SW480 (cell line): ENCODE measurements around the gene FOXP1.
"Not testable (repeated sequence)": the region's sequence is repeated elsewhere in the genome, so short reads cannot be mapped to it uniquely, and the experiment has no call there.

Experiments used
- DNase-seq: peaks from one replicate; pipeline ENCODE4 v3.0.0-alpha.2; 2016; ENCODE audit warnings: low spot score

The FOXP1 gene

DNA sequence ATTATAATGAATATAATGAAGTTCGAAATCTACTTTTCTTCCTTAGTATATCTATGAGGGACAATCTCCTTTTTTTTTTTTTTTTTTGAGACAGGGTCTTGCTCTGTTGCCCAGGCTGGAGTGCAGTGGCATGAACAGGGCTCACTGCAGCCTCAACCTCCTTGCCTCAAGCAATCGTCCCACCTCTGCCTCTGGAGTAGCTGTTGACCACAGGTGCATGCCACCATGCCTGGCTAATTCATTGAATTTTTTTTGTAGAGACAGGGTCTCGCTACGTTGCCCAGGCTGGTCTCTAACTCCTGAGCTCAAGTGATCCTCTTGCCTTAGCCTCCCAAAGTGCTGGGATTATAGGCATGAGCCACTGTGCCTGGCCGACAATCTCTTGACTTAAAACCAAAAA is 607.5 kb downstream of the FOXP1 start:
- not testable (repeated sequence) for DNase-seq

- DNase-seq = no peak
These were observed 608.8 kb downstream of the FOXP1 start for GRCh38 chr3:70974747-70975146.

GRCh38 chr3:70973558-70973957 is 610.0 kb downstream of the FOXP1 start:
- no peak for DNase-seq

GRCh38 chr3:70972855-70973254 is 610.7 kb downstream of the FOXP1 start:
- DNase-seq = no peak

- no peak for DNase-seq
These were observed 612.6 kb downstream of the FOXP1 start for GRCh38 chr3:70970952-70971351.

DNA sequence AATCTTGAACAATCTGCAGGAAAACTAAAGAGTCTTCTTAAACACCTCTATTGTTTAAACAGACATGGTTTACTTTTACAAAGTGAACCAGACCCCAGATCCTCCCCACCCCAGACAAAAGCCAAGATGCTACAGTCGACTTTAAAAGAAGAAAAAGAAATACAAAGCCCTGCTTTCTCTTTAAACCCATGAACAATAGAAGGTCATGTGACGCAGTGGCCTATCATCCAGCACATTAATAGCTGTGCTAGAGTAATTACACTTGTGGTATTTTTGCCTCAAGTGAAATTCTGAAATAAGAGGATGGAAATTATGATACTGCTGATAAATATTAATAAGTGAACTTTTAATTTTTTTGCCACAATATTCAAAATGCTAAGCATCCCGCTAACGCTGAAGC is 613.4 kb downstream of the FOXP1 start:
- no peak for DNase-seq

DNA sequence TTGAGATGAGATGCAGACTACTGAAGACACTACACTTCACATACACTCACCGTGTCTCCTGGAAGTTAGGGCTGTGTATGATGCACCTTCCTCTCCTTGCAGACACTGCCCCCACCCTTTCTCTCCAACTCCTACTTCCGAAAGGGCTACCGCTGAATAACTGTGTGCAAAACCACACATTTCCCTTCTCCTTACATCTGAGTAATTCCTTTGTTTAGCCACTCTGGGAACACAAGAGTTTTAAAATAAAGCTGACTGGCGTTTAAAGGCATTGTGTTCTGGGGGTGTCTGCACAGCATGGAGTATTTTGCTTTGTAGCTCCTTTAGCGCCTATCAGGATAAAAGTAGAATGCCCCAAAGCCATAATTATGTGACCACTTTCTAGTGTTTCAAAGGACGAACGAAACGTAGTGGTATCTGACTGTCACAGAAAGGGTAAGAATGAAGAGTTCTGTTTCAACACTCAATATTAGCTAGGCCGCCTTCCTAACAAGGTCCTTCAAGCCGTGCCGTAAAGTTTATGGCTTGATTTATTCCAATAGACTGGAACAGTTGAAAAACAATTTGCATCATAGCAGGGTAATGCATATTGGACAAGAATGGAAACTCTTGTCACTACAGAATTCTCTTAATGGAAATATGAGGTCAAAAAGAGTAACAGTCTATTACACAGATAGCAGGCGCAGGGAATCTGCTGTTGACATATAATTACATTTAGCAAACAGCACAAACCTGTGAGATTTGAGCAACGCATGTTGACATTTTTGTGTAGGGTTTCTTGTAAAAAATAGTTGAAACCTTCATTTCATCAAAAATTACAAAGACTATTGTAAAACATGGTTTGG is 619.9 kb downstream of the FOXP1 start:
- no peak for DNase-seq

DNA sequence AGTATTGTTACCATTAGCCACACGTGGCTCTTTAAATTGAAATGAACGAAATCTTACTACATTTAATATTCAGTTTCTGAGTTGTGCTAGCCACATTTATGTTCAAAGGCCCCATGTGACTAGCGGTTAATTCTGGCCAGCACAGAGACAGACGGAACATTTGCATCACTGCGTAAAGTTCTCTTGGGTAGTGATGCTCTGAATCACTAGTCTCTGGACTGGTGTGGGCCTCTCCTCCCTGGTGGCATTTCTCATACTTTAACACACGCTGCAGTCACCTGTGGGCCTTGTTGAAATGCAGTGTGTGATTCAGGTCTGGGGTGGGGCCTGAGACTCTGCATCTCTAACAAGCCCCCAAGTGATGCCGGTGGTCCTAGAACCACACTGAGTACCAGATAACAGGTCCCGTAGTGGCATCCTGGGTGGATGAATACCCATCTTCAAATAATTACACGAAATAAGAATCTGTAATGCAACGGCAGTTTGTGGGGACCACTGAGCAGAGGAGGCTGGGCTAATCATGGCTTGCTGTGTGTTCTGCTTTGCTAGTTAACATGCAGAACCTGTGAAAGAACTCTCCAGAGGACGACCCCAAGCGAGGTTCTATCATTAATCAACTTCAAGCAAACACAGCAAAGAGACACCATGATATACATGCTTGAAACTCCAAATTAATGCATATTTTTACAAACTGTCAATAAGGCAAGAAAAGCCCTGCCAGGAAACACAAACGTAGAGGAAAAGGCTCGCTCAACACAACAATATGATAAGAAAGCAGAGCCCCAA is 623.8 kb downstream of the FOXP1 start:
- DNase-seq = no peak

GRCh38 chr3:70952033-70952747 is 631.3 kb downstream of the FOXP1 start:
- no peak for DNase-seq

GRCh38 chr3:70951316-70951715 is 632.2 kb downstream of the FOXP1 start:
- DNase-seq = no peak

- no peak for DNase-seq
These were observed 635.9 kb downstream of the FOXP1 start for GRCh38 chr3:70947579-70947978.

GRCh38 chr3:70943886-70944285 is 639.6 kb downstream of the FOXP1 start:
- no peak for DNase-seq

DNA sequence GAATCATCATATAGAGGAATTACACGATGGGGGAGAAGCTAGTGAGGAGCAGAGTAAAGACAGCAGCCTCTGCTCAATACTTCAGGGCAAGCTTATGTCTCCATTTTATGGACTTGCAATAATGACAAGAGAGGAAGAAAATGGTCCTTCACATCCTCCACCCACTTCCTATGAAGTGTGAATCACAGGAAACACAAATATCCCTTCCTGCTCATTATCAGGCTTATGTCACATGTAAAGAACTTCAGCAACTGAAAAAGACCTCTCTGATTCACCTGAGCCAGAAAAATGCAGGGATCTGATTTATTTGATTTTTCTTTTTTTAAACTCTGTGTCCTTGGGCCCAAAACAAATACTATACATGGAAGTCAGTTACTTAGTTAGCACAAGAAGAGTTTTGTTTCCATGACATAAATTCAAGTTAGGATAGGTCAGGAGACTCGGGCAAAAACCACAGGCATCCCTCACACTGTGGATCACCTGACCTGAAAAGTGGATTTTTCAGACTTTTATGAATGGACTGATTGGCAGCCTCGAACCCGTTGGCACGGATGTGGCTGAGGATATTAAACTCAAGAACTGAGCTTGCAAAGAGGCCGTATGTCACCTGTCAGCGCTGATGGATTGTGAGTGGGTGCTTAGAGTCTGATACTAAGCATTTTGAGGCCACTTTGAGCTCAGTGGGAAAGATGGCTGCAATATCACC is 650.3 kb downstream of the FOXP1 start:
- DNase-seq = no peak

DNA sequence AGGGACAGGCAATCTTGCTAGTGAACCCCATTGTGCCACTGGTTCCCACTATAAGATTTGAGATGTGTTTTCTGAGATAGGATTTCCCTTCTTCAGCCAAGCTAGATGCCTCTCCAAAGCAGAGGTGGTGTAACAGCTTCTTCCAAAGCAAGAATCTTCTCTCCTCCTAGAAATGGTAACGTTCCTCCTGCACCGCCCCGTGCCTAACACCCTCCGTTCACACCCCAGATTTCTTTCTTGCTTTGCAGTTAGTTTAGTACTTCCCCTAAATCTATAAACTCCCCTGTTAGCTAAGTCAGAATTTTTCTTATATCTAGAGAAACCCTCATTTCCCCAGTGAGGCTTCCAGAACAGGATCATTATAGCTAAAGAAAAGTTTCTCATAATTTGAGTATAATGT is 653.5 kb downstream of the FOXP1 start:
- DNase-seq = no peak

GRCh38 chr3:70927239-70927638 is 656.3 kb downstream of the FOXP1 start:
- no peak for DNase-seq

GRCh38 chr3:70926835-70927234 is 656.7 kb downstream of the FOXP1 start:
- DNase-seq = no peak

DNA sequence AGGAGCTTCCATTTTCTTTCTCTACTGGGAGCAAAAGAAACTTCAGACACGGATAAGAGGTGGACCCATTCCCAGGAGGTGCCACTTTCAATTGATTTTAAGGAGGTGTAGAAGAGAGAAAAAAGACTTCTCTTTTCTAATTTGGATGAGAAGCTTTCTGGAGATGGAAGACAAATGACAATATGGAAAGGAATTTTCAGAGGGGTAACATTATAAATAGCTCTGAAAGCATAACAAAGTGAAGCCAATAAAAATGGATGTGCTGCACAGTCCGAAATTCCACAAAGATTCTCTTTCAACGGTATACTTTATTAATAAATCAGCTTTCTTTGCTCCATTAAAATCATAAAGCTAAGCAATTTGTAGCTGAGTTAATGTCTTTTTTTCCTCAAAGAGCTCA is 663.9 kb downstream of the FOXP1 start:
- DNase-seq = no peak

GRCh38 chr3:70919091-70919490 is 664.4 kb downstream of the FOXP1 start:
- DNase-seq = no peak

GRCh38 chr3:70916375-70917055 is 667.0 kb downstream of the FOXP1 start:
- no peak for DNase-seq

- DNase-seq = no peak
These were observed 668.7 kb downstream of the FOXP1 start for GRCh38 chr3:70914862-70915261.

DNA sequence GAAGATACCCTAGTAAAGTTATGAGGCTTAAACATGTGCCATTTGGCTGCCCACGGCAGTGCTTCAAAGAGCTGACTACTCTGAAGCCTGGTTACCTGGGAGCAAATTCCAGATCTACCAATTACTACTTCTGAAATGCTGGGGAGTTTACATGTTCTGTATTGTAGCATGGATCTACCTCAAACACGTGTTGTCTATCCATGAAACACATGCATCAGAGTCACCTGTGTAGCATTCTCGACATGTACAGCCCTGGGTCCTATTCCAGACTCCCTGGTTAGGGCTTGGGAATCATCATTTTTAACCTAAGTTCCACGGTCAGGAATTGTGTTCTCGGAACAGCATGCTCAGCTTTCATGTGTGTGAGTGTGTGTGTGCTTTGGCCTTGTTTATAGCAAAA is 671.8 kb downstream of the FOXP1 start:
- no peak for DNase-seq

DNA sequence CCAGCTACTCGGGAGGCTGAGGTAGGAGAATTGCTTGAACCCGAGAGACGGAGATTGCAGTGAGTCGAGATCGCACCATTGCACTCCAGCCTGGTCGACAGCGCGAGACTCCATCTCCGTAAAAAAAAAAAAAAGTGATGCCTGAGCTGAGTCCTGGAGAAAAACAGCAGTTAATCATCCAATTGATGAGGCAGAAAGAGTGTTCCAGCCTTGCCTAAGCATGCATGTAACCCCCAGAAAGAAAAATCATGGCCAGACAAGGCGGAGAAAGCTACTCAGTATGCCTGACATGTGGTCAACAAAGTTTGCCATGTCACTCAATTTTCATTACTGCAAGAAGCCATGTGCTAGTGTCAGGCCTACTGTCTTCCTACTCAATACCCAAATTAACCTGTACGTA is 678.0 kb downstream of the FOXP1 start:
- DNase-seq = no peak
